ENCODE measurements around the gene DENND2A.
"Not testable (repeated sequence)": the region's sequence is repeated elsewhere in the genome, so short reads cannot be mapped to it uniquely, and the experiment has no call there.

DENND2A gene

GRCh38 chr7:140581411-140581810, 59.2 kb downstream of the DENND2A start:
- DNase-seq: peak; percentile 45

GRCh38 chr7:140577651-140578050, 63.0 kb downstream of the DENND2A start:
- no peak for DNase-seq

GRCh38 chr7:140576589-140576988, 64.0 kb downstream of the DENND2A start:
- DNase-seq: no peak

DNA sequence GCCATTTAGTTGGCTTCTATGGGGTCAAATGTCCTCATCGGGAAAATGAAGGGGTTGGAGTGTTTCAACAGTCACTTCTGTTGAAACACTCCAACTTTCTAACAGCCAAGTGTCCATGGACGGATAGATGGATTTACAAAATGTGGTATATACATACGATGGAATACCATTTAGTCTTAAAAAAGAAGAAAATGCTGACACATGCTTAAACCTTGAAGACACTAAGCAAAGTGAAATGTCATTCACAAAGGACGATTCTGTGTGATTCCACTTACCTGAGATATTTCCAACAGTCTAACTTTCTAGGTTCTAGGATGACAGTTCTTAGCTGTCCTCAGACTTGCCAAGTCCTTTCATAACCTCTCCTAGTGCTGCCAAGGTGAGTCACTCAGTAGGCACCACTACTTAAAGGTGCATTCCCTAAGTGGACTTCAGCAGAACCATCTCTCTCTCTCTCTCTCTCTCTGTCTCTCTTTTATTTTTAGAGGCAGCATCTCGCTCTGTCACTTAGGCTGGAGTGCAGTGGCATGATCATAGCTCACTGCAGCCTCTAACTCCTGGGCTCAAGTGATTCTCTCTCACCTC, 69.0 kb downstream of the DENND2A start:
- no peak for DNase-seq

GRCh38 chr7:140570120-140570519, 70.5 kb downstream of the DENND2A start:
- no peak for DNase-seq

DNA sequence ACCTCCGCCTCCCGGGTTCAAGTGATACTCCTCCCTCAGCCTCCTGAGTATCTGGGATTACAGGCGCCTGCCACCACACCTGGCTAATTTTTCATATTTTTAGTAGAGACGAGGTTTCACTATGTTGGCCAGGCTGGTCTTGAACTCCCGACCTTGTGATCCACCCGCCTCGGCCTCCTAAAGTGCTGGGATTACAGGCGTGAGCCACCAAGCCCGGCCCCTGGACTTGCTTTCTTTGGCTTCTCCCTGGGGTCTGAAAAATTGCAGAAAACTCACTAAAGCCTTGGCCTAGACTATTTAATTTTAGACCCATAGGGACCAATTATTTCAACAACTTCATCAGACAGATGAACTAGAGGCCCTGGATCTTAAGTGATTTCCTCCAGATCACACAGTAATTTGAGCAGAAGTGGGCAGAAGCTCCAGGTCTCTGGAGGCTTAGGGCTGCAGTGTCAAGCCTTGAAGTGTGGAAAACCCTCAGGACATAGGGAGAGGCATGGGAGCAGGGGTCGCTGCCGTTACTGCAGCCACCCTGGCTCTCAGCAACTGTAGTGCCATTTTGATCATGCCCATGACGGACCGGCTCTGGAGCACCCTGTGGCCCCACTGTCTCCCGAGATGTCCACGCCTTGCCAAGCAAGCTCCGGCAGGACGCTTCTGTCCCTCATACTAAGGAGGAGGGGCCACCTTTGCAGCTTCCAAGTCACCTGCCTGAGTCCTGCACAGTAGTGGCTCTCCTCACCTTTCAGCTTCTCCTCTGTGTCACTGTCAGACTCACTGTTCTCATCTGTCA, 72.4 kb downstream of the DENND2A start:
- DNase-seq: no peak

GRCh38 chr7:140566186-140566585, 74.4 kb downstream of the DENND2A start:
- DNase-seq: not testable (repeated sequence)

DNA sequence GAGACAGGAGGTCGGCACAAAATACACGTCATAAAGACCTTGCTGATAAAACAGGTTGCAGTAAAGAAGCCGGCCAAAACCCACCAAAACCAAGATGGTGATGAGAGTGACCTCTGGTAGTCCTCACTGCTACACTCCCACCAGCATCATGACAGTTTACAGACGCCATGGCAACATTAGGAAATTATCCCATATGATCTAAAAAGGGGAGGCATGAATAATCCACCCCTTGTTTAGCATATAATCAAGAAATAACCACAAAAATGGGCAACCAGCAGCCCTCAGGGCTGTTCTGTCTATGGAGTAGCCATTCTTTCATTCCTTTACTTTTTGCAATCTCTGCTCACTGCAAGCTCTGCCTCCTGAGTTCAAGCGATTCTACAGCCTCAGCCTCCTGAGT, 74.9 kb downstream of the DENND2A start:
- DNase-seq: not testable (repeated sequence)

DNA sequence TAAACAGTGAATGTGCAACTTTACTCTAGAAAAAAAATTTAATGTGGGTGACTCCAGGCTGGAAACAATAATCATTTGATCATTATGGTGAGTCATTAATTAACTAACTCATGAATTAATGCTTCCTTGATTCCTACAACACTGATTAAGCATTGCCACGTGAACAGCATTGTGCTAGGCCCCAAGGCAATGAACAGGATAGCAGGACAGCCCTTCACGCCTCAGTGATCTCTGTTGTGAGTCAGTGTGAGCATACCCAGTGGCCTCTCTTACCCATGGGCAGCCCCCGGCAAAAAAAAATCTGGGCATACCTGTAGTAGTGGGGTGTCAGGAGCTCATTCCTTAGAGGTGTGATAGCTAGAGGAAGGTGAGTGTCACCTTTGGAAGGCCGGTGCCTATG, 76.0 kb downstream of the DENND2A start:
- peak; percentile 33 for DNase-seq

DNA sequence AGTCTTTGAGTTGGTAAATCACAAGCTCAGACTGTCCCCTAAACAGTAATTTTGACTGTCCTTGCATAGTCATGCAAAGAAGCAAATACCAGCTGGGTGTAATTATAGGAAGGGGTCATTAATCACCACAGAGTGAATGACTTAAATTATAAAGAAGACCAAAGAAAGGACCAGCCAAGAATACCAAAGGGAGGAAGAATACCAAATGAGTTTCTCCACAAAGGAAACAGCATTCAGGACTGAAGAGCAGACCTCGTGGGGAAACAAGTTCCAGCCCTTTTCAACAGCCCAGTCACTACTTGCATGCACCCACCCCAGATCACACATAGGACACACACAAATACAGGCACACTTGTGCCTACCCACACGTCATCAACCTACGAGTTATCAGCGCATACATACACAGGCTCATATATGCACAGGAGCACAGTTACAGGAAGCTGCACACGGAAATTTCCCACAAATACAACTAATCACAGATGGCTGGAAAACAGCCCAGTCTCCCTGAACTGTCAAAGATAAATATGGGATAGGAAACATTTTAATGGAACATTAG, 77.6 kb downstream of the DENND2A start:
- no peak for DNase-seq

- DNase-seq: no peak
These were observed 81.2 kb downstream of the DENND2A start for GRCh38 chr7:140559410-140559809.

DNA sequence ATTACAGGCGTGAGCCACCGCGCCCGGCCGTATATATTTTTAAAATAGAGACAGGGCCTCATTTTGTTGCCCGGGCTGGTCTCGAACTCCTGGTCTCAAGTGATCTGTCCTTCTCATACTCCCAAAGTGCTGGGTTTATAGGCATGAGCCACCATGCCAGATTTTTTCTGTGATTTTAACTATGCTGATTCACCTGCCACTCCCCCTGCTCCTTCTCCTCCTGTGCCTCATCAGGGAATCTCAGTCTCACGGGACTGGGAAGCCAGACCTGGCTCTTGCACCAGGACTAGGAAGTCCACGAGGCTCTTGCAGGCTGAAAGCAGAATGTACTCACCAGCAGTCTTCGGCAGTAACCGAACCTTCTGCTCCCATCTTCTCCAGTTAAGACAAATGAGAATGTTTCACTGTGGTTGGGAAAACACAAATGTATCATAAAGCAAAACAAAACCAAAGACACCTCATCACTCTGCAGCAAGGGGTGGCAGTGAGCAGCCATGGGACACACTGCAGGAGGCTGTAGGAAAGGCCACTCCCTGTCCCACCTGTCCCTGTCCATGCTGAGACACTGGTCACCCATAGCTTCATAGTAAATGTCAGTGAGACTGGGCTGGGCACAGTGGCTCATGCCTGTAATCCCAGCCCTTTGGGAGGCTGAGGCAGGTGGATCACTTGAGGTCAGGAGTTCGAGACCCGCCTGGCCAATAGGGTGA, 82.6 kb downstream of the DENND2A start:
- no peak for DNase-seq

DNA sequence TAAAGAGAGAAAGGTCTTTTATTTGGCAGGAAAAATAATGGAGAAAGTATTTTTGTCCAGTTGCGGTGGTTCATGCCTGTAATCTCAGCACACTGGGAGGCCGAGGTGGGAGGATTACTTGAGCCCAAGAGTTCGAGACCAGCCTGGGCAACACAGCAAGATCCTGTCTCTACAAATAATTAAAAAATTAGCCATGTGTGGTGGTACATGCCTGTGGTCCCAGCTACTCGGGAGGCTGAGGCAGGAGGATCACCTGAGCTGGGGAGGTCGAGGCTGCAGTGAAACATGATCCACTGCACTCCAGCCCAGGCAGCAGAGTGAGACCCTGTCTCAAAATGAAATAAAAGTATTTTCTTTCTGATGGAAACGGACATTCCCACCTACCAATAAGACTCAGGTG, 83.5 kb downstream of the DENND2A start:
- DNase-seq: no peak

GRCh38 chr7:140553236-140553635, 87.4 kb downstream of the DENND2A start:
- not testable (repeated sequence) for DNase-seq

GRCh38 chr7:140552240-140552679, 88.4 kb downstream of the DENND2A start:
- DNase-seq: no peak

DNA sequence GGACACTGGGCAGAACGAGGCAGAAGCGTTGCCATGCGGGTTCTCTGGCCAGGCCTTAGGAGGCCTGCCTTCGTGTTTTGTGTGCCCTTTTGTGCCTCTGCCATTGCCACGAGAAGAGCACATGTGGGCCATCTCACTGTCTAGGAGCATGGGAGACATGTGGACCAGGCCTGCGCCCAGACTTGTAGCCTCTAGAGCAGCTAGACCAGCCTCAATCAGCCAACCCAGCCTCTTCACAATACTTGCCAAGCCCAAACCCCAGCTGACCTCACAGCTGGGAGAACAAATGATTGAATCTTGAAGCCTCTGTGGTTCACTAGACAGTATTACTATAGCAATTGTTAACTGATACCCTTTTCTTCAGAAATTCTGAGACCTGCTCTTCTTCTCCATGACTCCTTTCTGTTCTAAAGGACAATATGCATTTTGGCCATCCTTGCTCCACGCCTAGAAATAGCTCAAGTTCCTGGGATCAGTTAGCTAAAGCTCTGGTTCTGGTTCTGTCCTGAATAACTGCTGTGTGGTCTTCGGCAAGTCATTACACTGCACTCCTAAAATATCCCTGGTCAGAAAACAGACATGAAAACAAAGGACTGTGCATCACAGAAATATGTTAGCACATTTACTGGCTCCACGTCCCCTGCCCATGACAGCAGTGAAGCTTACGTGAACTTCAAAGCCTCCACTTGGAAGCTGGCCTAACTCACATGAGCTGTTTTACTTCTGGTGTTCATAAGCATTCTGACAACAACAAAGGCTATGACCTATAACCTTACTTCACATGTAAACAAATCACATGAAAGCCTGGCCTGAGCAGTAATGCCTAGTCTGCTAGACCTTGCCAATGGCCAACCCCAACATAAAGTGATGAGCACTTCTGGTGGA, 89.0 kb downstream of the DENND2A start:
- DNase-seq: no peak

DNA sequence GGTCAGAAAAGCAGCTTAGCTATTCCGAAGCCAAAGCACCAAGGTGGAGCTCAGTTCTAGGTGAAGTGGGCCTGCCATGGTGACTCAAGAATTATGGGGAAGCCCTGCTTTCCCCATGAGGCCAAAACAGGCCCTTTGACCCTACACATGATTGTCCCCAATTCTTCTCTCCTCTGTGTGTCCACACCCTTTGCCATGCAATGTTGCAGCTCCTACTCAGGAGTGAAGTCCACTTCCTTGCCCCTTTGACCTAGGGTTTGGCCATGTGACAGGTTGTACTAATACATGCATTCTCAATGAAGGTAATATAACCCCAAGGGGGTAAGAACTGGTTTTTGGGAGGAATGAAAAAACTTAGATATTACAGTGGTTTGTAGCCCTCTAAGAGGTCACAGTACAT, 93.7 kb downstream of the DENND2A start:
- DNase-seq: no peak

- DNase-seq: no peak
These were observed 96.2 kb downstream of the DENND2A start for GRCh38 chr7:140544388-140544826.

GRCh38 chr7:140542228-140542603, 98.4 kb downstream of the DENND2A start:
- no peak for DNase-seq

DNA sequence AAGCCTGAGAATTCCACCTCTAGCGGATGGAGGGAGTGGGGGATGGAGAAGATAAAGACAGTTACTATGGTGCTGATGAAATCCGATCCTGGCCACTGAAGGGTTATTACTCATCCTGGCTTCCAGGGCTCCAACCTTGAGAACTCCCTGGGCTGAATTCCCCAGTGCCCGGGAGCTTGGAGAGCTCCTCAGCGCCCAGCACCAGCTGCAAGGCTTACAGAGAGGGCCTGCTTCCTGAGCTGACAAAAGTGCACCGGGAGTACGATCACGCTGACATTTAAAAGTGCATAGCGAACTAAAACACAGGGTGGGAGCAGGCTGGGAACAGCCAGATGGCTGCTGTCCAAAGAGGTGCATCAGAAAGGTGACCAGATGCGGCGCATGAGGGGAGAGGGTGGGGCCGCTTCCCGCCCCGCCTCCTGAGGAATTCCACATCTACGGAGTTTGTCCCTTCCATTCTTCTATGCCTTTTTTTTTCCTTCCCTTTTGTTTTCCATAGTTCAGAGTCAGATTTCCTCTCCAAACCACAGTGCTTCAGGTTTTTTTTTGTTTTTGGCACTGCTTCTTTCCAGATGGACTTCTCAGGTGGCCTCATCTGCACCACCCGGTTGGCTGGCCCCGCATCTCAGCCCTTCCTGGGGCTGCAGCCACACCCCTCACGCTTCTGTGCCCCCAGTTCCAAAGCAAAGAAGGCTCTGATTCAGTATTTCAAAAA, 98.9 kb downstream of the DENND2A start:
- DNase-seq: peak; percentile 56

GRCh38 chr7:140541176-140541512, 99.5 kb downstream of the DENND2A start:
- no peak for DNase-seq

Measured in retina (tissue), 1 donor.